Measurements from ENCODE around the gene SGMS1. TPM values are rescaled to one million over a fixed set of nuclear protein-coding genes. Genes with fewer than 3 reads are reported as not detected.

Gene SGMS1
- total RNA-seq, 1 experiment from 2014 or later: 24.7 TPM

DNA sequence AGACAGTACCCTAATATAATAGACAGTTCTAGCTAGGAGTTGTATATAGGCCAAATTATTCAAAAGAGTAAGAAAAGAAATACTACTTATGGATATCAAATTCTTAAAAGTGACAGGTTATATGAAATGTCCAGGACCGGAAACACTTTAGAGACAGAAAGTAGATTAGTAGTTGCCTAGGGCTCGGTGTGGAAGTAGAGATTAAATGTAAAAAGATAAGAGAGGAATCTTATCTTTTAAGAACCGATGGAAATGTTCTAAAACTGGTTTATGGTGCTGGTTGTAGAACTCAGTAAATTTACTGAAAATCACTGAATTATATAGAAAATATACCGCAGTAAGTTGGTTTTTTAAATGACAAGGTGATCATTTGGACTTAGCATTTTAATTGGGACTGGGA lies 224.9 kb downstream of the SGMS1 start:
- CTCF ChIA-PET: interaction anchor here (0.6 to 1.2 kb wide), 4 partner anchors 15 to 27 kb away, joined by 3 to 4 read pairs (median 3); no protein-coding TSS in a partner anchor
- no peaks in the 10 kb centered on the region for H3K36me3 Mint-ChIP-seq (ENCODE audit: insufficient read depth, unreplicated experiment)
- no peaks in the 10 kb centered on the region for H3K9me3 Mint-ChIP-seq (ENCODE audit: unreplicated experiment)
- intact Hi-C loops (cut with micrococcal nuclease): loop anchor here (5.0 kb wide), 1 partner anchor 72 kb away; no protein-coding TSS in a partner anchor
- H3K4me1 Mint-ChIP-seq (ENCODE audit: insufficient read depth, unreplicated experiment): peaks cover 52% of the 10 kb centered on the region
- DNase-seq (ENCODE audit: unreplicated experiment): no peak
- no peak overlapping the region for H3K4me3 Mint-ChIP-seq (ENCODE audit: unreplicated experiment)
- TF ChIP-seq, protein P1, sequence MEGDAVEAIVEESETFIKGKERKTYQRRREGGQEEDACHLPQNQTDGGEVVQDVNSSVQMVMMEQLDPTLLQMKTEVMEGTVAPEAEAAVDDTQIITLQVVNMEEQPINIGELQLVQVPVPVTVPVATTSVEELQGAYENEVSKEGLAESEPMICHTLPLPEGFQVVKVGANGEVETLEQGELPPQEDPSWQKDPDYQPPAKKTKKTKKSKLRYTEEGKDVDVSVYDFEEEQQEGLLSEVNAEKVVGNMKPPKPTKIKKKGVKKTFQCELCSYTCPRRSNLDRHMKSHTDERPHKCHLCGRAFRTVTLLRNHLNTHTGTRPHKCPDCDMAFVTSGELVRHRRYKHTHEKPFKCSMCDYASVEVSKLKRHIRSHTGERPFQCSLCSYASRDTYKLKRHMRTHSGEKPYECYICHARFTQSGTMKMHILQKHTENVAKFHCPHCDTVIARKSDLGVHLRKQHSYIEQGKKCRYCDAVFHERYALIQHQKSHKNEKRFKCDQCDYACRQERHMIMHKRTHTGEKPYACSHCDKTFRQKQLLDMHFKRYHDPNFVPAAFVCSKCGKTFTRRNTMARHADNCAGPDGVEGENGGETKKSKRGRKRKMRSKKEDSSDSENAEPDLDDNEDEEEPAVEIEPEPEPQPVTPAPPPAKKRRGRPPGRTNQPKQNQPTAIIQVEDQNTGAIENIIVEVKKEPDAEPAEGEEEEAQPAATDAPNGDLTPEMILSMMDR (IDR thresholded peaks at IDR 0.05; ENCODE audit: unreplicated experiment): no peak
- H3K27me3 Mint-ChIP-seq (ENCODE audit: insufficient read depth, unreplicated experiment): no peaks in the 10 kb centered on the region
- POLR2A ChIA-PET: interaction anchor here (0.7 to 4.8 kb wide), 10 partner anchors 13 to 808 kb away, joined by 3 to 71 read pairs (median 4); partner anchors contain the start of gene SGMS1
- no TSS peak for BruUV-seq (replicated peaks)
- H3K27ac Mint-ChIP-seq (ENCODE audit: low read depth, unreplicated experiment): no peak overlapping the region

DNA sequence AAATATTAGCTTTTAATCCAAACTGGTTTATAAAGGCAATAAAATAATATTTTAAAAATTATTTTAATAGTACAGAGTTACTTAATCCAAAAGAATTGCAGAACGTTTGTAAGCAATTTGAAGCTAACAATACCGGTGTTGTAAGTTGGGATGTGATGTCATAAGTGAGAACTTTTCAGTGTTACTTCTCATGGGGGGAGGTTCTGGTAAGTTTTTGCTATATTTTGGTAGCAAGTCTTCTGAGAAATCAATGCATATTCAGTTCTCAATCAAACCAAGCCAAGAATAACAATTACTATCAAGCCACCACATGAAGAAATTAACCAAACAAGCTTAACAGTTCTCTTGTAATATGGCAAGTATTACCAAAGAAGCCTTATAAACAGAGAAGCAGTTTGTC lies 225.4 kb downstream of the SGMS1 start:
- POLR2A ChIA-PET: interaction anchor here (0.7 to 4.8 kb wide), 10 partner anchors 13 to 807 kb away, joined by 3 to 71 read pairs (median 4); partner anchors contain the start of gene SGMS1
- H3K36me3 Mint-ChIP-seq (ENCODE audit: insufficient read depth, unreplicated experiment): no peaks in the 10 kb centered on the region
- no peak overlapping the region for H3K4me3 Mint-ChIP-seq (ENCODE audit: unreplicated experiment)
- intact Hi-C loops (cut with micrococcal nuclease): loop anchor here (5.0 kb wide), 1 partner anchor 71 kb away; no protein-coding TSS in a partner anchor
- no peak overlapping the region for H3K27ac Mint-ChIP-seq (ENCODE audit: low read depth, unreplicated experiment)
- TF ChIP-seq, protein P1 (IDR thresholded peaks at IDR 0.05; ENCODE audit: unreplicated experiment): no peak
- H3K27me3 Mint-ChIP-seq (ENCODE audit: insufficient read depth, unreplicated experiment): no peaks in the 10 kb centered on the region
- no TSS peak for BruUV-seq (replicated peaks)
- peak; percentile 84 for DNase-seq (ENCODE audit: unreplicated experiment)
- H3K4me1 Mint-ChIP-seq (ENCODE audit: insufficient read depth, unreplicated experiment): peaks cover 54% of the 10 kb centered on the region
- no peaks in the 10 kb centered on the region for H3K9me3 Mint-ChIP-seq (ENCODE audit: unreplicated experiment)
- CTCF ChIA-PET: interaction anchor here (0.6 to 1.2 kb wide), 3 partner anchors 15 to 28 kb away, joined by 3 to 4 read pairs (median 3); no protein-coding TSS in a partner anchor

DNA sequence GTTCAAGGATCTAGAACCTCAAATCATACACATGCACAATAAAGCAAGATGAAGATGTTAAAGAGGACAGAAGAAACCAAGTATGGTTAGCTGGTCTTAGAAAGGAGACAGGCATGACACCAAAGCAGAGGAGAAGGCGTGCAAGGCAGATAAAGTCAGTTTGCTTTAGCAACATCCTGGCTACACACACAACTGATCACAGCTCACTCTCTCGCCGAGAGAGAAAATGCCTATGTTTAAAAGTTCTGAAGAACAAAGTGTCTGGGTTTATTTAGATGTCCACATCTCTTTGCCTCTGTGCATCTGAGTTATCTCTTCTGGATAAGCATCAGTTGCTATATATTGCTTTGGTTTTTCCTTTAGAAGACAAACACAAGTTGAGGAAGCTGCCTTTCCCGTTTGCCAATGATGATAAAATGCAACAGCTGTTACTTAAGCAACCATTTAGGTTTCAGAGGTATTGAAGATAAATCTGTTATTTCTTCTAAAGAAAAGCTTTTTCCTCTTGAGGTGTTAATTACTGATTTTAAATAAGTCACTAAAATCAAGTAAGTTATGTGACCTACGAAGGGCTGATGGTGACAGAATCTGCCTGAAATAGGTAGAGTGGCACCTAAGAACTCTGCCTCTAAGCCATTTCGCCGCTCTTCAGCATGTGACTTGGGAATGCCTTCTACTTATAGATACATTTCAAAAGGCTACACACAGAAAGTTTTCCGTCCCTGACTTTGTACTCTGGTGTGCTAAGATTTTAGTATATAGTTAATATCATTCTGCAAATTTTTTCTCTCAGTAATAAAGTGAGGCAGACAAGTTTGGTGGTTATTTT lies 226.2 kb downstream of the SGMS1 start:
- Mint-ChIP-seq H3K9me3 (ENCODE audit: unreplicated experiment) (no peaks in the 10 kb centered on the region), H3K27me3 (ENCODE audit: insufficient read depth, unreplicated experiment) (no peaks in the 10 kb centered on the region), H3K27ac (ENCODE audit: low read depth, unreplicated experiment) (peak overlapping the region; percentile 5), H3K36me3 (ENCODE audit: insufficient read depth, unreplicated experiment) (peaks cover 3% of the 10 kb centered on the region), H3K4me3 (ENCODE audit: unreplicated experiment) (no peak overlapping the region), H3K4me1 (ENCODE audit: insufficient read depth, unreplicated experiment) (peaks cover 55% of the 10 kb centered on the region)
- TF ChIP-seq, protein P1 (IDR thresholded peaks at IDR 0.05; ENCODE audit: unreplicated experiment): no peak
- POLR2A ChIA-PET: interaction anchor here (0.9 to 4.8 kb wide), 10 partner anchors 8 to 226 kb away, joined by 3 to 71 read pairs (median 6); partner anchors contain the start of gene SGMS1
- DNase-seq (ENCODE audit: unreplicated experiment): no peak
- CTCF ChIA-PET: interaction anchor here (1.1 to 1.3 kb wide), 3 partner anchors 9 to 107 kb away, joined by 4 to 5 read pairs (median 4); no protein-coding TSS in a partner anchor
- intact Hi-C loops (cut with micrococcal nuclease): loop anchor here (5.0 kb wide), 1 partner anchor 70 kb away; no protein-coding TSS in a partner anchor
- BruUV-seq (replicated peaks): no TSS peak

All from MCF 10A (cell line).